Spleen (tissue), 7 donors: ENCODE results near the gene TMEM234.

ENCODE experiments used
- CTCF ChIP-seq, 11 experiments: fragments of 200-600 bp in 7 of 11; fragments of 450-650 bp in 4 of 11; sonication (generic) in 4 of 11; IDR thresholded peaks in 8 of 11; conservative IDR thresholded peaks in 3 of 11; 1 replicate in 7 of 11; 2 replicates in 4 of 11; pipeline versions ENCODE4 v1.4.0 to v1.8.0; 2016 to 2021; ENCODE audit warnings: antibody characterized with exemption in 11 of 11, inconsistent platforms in 4 of 11, mild to moderate bottlenecking in 1 of 11
- POLR2A ChIP-seq, 3 donors: fragments of 450-650 bp; IDR thresholded peaks; one replicate each; pipeline ENCODE4 v1.5.1; 2017; ENCODE audit warnings: antibody characterized with exemption in 3 of 3, mild to moderate bottlenecking in 1 of 3
- POLR2AphosphoS5 ChIP-seq, 3 donors: sonication (generic); formaldehyde crosslinking; IDR thresholded peaks; one replicate each; pipeline ENCODE4 v1.5.1; 2017; ENCODE audit warnings: antibody characterized with exemption in 3 of 3
- donor health status: DM: no; HTN: no; CAD: no; lungs with moderate emphysema.
- donor health status: DM: no; HTN: no; CAD: no.
- donor health status: DM: no; HTN: no; CAD: no.

GRCh38 chr1:32239790-32240139, 17.6 kb upstream of the TMEM234 start:
- TF ChIP-seq CTCF (IDR thresholded peaks at IDR 0.05 in 8 of 11, conservative IDR thresholded peaks at IDR 0.05 in 3 of 11) (no peak), POLR2A (IDR thresholded peaks at IDR 0.05) (no peak), POLR2AphosphoS5 (IDR thresholded peaks at IDR 0.05) (no peak)
